IPS-20b (cell line): ENCODE results near the gene ARL2.

Source experiments
- H3K27ac ChIP-seq: one replicate; pipeline ENCODE4 v1.5.1; 2013; ENCODE audit warnings: low read length
- H3K27me3 ChIP-seq: 2 replicates; pipeline ENCODE4 v1.6.1; 2013; ENCODE audit warnings: mild to moderate bottlenecking, low read length, inconsistent platforms; ENCODE audit not compliant: insufficient read depth
- H3K36me3 ChIP-seq: 2 replicates; pipeline ENCODE4 v1.6.1; 2013; ENCODE audit warnings: low read depth, mild to moderate bottlenecking, inconsistent platforms, low read length, moderate library complexity; ENCODE audit not compliant: insufficient read depth
- H3K4me1 ChIP-seq: 2 replicates; pipeline ENCODE4 v1.6.1; 2013; ENCODE audit warnings: mild to moderate bottlenecking, control low read depth, inconsistent platforms, low read length, moderate library complexity; ENCODE audit not compliant: insufficient read depth
- H3K4me3 ChIP-seq: 2 replicates; pipeline ENCODE4 v1.5.1; 2013; ENCODE audit warnings: mild to moderate bottlenecking, low read length, inconsistent platforms
- H3K9ac ChIP-seq: 2 replicates; pipeline ENCODE4 v1.6.1; 2013; ENCODE audit warnings: low read depth, mild to moderate bottlenecking, inconsistent platforms, low read length, moderate library complexity
- H3K9me3 ChIP-seq: 2 replicates; pipeline ENCODE4 v1.6.1; 2013; ENCODE audit warnings: mild to moderate bottlenecking, low read depth, low read length, inconsistent platforms; ENCODE audit not compliant: insufficient read depth

The ARL2 gene

DNA sequence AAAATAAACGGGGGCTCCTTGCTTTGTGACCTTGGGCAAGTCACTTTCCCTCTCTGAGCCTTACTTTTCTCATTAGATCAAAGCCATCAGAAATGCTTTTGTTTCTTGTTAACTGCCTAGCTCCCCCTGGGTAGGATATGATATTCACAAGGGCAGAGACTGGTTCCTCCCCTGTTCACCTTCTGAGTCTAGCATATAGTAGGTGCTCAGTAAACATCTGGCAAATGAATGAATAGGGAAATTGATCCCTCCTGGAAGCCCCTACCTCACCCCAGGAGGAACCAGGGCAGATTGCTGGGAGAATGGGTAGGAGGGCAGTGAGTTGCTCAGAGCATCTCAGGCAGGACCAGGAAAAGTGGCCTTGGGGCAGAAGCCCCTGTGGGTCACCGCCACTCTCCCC, 20.5 kb downstream of the ARL2 start:
- no peaks in the 10 kb centered on the region for H3K27me3 ChIP-seq
- no peak overlapping the region for H3K4me3 ChIP-seq
- H3K27ac ChIP-seq: no peak overlapping the region
- H3K36me3 ChIP-seq: peaks cover 7% of the 10 kb centered on the region
- no peaks in the 10 kb centered on the region for H3K9me3 ChIP-seq
- H3K9ac ChIP-seq: no peak overlapping the region
- H3K4me1 ChIP-seq: no peaks in the 10 kb centered on the region

DNA sequence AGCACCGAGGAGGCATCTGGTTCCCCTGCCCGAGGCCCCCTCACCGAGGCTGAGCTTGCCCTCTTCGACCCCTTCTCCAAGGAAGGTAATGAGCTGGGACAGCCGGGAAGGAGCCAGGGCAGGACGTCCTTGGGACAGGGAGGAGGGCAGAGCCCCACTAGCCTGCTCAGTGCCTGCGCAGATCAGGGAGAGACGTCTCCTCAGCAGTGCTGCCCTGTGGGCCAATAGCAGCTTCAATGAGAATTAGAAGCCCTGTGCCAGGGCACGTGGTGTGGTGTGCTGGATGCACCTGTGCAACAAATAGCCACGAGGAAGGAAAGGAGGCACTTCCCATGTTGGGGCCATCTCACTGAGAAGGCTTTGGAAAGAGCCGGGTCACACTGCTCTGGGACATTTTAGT, 21.6 kb downstream of the ARL2 start:
- Histone ChIP-seq H3K27me3 (no peaks in the 10 kb centered on the region), H3K27ac (no peak overlapping the region), H3K9ac (no peak overlapping the region), H3K9me3 (no peaks in the 10 kb centered on the region), H3K4me1 (no peaks in the 10 kb centered on the region), H3K36me3 (peaks cover 7% of the 10 kb centered on the region), H3K4me3 (no peak overlapping the region)

DNA sequence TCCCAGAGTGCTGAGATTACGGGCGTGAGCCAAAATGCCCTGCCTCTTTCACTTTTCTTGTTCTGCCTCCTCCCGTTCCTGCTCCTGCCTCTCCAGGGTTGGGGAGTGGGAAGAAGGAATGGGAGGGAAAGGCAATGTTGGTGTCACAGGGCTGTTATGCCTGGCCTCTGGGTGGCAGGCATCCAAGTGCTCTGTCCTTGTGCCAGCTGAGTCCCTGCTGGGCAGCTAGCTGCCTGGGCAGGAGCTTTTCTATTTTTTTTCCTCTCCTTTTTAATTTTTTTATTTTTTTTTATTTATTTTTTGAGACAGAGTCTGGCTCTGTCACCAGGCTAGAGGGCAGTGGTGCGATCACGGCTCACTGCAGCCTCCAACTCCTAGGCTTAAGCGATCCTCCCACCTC, 23.0 kb downstream of the ARL2 start:
- H3K4me1 ChIP-seq: no peaks in the 10 kb centered on the region

DNA sequence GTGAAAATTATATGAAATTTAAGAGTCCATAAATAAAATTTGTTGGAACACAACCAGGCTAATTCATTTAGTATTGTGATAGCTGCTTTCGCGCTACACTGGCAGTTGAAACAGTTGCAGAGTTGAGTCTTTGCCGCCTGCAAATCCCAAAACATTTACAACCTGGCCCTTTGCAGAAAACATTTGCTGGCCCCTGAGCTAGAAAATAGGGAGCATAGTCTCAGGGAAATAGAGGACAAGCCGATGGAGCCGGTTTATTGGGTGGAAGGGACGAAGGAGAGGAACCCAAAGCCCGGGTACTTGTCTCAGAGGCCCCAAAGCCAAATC, 26.5 kb downstream of the ARL2 start:
- Histone ChIP-seq H3K9me3 (no peaks in the 10 kb centered on the region), H3K9ac (peak overlapping the region; percentile 74; the same call in 1 of the 2 replicates), H3K36me3 (peaks cover 29% of the 10 kb centered on the region), H3K4me1 (no peaks in the 10 kb centered on the region), H3K27me3 (no peaks in the 10 kb centered on the region), H3K4me3 (peak overlapping the region; percentile 91), H3K27ac (no peak overlapping the region)

More for the DNA sequence above, 23.0 kb downstream of the ARL2 start:
- Histone ChIP-seq H3K27ac (no peak overlapping the region), H3K9ac (no peak overlapping the region), H3K4me3 (no peak overlapping the region), H3K9me3 (no peaks in the 10 kb centered on the region), H3K36me3 (peaks cover 7% of the 10 kb centered on the region), H3K27me3 (no peaks in the 10 kb centered on the region)

DNA sequence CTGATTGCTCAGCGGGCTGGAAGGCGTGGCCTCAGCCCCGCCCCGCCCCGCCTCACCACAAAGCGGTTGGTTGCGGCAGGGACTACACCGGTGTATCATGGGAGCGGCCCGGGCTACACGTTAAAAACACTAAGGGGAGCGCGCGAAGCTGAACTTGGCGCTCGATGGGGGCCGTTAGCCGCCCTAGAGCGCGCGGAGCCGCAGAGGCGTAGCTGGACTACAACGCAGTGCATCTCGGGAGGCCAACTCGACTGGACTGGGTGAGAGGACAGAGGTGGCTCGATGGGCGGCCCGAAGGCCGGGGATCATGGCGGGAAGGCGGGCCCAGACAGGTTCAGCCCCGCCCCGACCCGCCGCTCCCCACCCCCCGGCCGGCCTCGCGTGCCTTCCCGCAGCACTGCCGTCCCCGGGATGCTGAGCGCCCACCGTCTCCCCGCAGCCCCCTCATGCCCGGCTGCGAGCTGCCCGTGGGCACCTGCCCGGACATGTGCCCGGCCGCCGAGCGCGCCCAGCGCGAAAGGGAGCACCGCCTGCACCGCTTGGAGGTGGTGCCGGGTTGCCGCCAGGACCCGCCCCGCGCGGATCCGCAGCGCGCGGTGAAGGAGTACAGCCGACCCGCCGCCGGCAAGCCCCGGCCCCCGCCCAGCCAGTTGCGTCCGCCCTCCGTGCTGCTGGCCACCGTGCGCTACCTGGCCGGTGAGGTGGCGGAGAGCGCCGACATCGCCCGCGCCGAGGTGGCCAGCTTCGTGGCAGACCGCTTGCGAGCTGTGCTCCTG, 27.1 kb downstream of the ARL2 start, which contains the start of gene SAC3D1:
TSS of gene SAC3D1 (plus strand) at position 364 of the 776 bp plus-strand sequence. CDS start at position 447, 83 bp downstream.
- no peaks in the 10 kb centered on the region for H3K9me3 ChIP-seq
- no peaks in the 10 kb centered on the region for H3K27me3 ChIP-seq
- peak within 1 kb of the TSS; percentile 91 for H3K4me3 ChIP-seq
- peaks cover 29% of the 10 kb centered on the region for H3K36me3 ChIP-seq
- H3K9ac ChIP-seq: peak within 1 kb of the TSS; percentile 74; the same call in 1 of the 2 replicates
- peak within 1 kb of the TSS; percentile 56 for H3K27ac ChIP-seq
- no peaks in the 10 kb centered on the region for H3K4me1 ChIP-seq

DNA sequence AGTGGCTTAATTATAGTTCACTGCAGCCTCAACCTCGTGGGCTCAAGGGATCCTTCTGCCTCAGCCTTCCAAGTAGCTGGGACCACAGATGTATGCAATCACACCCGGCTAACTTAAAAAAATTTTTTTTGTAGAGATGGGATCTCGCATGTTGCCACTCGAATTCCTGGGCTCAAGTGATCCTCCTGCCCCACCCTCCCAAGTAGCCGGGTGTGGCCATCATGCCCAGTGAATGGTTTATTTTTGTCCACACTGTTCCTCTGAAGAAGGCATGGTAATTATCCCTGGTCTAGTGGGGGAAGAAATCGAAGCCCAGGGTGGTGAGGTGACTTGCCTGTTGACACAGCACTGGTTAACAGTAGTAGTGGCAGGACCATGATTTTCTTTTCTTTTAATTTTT, 28.9 kb downstream of the ARL2 start:
- Histone ChIP-seq H3K9ac (no peak overlapping the region), H3K27me3 (no peaks in the 10 kb centered on the region; the same call in 1 of the 2 replicates), H3K4me1 (no peaks in the 10 kb centered on the region), H3K9me3 (no peaks in the 10 kb centered on the region), H3K27ac (no peak overlapping the region), H3K4me3 (peak overlapping the region; percentile 91; the same call in 1 of the 2 replicates), H3K36me3 (peaks cover 27% of the 10 kb centered on the region)

DNA sequence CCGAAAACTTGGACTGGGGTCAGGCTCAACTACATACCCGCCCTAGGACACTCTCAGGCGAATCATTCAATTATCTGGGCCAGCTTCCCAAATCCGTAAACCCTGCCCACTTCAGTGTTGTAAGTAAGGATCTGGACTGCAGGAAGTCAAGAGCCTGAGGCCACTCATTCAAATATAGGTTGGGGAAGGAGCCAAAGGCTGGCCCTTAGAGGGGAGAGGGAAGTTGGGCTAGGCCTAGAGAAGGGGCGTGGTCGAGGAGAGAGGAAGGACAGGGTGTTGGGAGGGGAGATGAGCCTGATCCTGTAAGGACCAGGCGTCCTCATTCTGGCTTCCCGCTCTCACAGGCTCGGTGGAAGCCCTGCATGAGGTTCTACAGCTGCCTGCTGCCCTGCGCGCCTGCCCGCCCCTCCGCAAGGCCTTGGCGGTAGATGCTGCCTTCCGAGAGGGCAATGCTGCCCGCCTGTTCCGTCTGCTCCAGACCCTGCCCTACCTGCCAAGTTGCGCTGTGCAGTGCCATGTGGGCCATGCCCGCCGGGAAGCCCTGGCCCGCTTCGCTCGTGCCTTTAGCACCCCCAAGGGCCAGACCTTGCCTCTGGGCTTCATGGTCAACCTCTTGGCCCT, 30.0 kb downstream of the ARL2 start:
- no peaks in the 10 kb centered on the region for H3K4me1 ChIP-seq
- H3K27me3 ChIP-seq: peaks cover 4% of the 10 kb centered on the region; the same call in 1 of the 2 replicates
- no peak overlapping the region for H3K4me3 ChIP-seq
- peaks cover 22% of the 10 kb centered on the region for H3K36me3 ChIP-seq
- H3K9me3 ChIP-seq: no peaks in the 10 kb centered on the region
- H3K27ac ChIP-seq: no peak overlapping the region
- H3K9ac ChIP-seq: no peak overlapping the region

DNA sequence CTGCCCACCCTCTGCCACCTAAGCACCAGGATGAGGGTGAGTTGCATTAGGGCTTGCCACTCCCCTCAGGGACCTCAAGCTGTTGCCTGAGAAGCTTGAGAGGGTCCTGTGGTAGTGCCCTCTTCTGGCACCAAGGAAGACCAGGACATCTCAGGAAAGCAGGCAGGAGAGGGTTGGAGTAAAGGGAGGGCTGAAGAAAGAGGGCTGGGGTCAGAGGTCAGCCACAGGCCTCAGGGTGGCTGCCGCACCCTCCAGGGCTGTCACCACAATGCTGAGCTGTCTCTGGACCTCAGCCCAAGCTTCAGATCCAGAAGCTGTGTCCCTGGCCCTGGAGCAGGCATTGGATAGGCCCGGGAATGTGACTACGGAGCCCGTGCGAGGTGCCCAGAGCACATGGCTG, 31.1 kb downstream of the ARL2 start:
- Histone ChIP-seq H3K4me1 (no peaks in the 10 kb centered on the region), H3K4me3 (no peak overlapping the region), H3K27ac (no peak overlapping the region), H3K9me3 (no peaks in the 10 kb centered on the region), H3K9ac (no peak overlapping the region), H3K27me3 (peaks cover 4% of the 10 kb centered on the region; the same call in 1 of the 2 replicates), H3K36me3 (peaks cover 22% of the 10 kb centered on the region)

DNA sequence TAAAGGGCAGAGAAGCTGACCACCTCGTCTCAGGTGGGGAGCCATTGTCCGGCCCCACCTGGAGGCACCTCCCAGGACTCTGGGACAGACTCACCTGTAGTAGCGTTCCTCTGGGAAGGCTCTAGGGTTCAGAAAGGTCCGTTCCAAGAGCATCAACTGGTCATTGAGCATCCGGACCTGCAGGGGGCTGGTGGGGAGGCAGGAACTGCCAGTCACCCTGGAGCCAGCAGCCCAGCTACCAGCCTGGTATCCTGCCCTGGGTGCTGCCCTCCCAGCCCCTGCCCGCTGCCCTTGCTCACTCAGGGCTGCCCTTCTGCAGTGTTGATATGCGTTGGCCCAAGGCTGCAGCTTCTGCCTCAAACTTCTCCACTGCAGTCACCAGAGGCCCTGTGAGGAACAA, 31.8 kb downstream of the ARL2 start:
- no peak overlapping the region for H3K4me3 ChIP-seq
- peaks cover 4% of the 10 kb centered on the region; the same call in 1 of the 2 replicates for H3K27me3 ChIP-seq
- peaks cover 22% of the 10 kb centered on the region for H3K36me3 ChIP-seq
- no peaks in the 10 kb centered on the region for H3K9me3 ChIP-seq
- no peak overlapping the region for H3K27ac ChIP-seq
- no peak overlapping the region for H3K9ac ChIP-seq
- H3K4me1 ChIP-seq: no peaks in the 10 kb centered on the region

DNA sequence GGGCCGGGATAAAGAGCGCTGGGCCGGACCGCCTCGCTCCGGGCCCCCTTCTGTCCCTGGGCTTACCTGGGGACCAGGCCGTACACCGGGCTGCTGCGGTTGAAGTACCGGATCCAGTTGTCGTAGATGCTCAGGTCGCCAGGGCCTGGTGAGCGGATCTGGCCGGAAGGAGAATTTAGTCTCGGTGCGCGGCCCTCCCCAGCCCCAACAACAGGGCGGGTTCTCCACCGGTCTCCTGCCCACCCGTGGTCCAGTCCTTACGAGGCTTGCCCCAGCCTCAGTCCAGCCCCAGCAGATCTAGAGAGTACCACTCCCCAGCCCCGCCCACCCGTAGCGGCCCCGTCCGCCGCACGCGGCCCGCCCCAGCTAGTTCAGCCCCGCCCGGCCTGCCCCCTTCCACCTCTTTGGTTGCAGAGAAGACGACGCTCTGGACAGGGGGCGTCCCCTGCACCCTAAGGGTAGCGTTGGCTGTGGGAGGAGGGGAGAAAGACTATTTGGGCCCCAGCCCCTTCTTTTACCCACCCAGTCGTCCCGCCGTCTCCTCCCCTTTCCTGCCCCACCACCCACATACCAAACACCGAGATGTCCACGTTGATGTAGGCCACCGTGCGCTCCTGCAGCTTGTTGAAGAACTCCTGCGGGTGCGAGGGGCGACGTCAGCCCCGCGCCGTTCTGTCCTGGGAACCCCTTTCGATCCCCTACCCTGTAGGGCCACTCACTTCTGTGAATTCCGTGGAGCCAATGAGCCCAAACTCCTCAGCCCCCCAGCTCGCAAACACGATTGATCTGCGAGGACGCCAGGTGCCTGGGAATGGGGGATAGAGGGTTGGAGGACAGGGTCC, 33.8 kb downstream of the ARL2 start:
- Histone ChIP-seq H3K9me3 (no peaks in the 10 kb centered on the region), H3K27me3 (peaks cover 4% of the 10 kb centered on the region; the same call in 1 of the 2 replicates), H3K4me1 (no peaks in the 10 kb centered on the region), H3K9ac (no peak overlapping the region), H3K4me3 (peak overlapping the region; percentile 43; the same call in 1 of the 2 replicates), H3K27ac (no peak overlapping the region), H3K36me3 (peaks cover 22% of the 10 kb centered on the region)

DNA sequence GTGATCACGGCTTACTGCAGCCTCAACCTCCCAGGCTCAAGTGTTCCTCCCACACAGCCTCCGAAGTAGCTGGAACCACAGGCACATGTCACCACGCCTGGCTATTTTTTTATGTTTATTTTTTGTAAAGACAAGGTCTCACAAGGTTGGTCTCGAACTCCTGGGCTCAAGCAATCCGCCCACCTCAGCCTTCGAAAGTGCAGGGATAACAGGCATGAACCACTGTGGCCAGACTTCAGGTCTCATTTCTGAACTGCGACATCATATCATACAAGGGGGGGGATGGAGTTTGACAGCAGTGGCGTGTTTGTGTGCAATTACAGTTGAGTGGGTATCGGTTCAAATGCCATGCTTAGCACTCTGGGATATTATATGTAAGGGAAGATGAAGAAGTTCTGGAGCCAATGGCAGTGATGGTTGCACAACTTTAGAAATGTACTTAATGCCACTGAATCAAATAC, 37.5 kb downstream of the ARL2 start:
- Histone ChIP-seq H3K9me3 (no peaks in the 10 kb centered on the region), H3K27ac (no peak overlapping the region), H3K9ac (no peak overlapping the region), H3K4me3 (no peak overlapping the region), H3K36me3 (no peaks in the 10 kb centered on the region), H3K4me1 (no peaks in the 10 kb centered on the region), H3K27me3 (peaks cover 4% of the 10 kb centered on the region; the same call in 1 of the 2 replicates)
